HepG2 (cell line): ENCODE data around the gene GLB1L. TPM values are rescaled to one million over a fixed set of nuclear protein-coding genes. Genes with fewer than 3 reads are reported as not detected.

ENCODE experiments used
- CBX2 ChIP-seq, 2 experiments: fragments of 200-600 bp in 1 of 2; sonication (generic); formaldehyde crosslinking in 1 of 2; IDR thresholded peaks; 2 replicates each; pipeline versions ENCODE4 v1.7.0 to v1.8.1; 2018 to 2022; ENCODE audit warnings: low read depth in 2 of 2, low read length in 1 of 2, mild to moderate bottlenecking in 1 of 2, missing genetic modification reagents in 1 of 2
- CEBPB ChIP-seq: IDR thresholded peaks from 2 replicates; pipeline ENCODE4 v1.6.1; 2011; ENCODE audit warnings: low read depth, low read length, improper control_type of control experiment, borderline replicate concordance
- CSRNP1 ChIP-seq: sonication (generic); formaldehyde crosslinking; IDR thresholded peaks from 2 replicates; pipeline ENCODE4 v1.8.1; 2023; ENCODE audit warnings: mild to moderate bottlenecking, missing genetic modification reagents
- ELF3 ChIP-seq: IDR thresholded peaks from 2 replicates; pipeline ENCODE4 v1.6.1; 2016; ENCODE audit warnings: missing genetic modification reagents, missing compliant biosample characterization
- FOXP4 ChIP-seq: sonication (generic); formaldehyde crosslinking; IDR thresholded peaks from 2 replicates; pipeline ENCODE4 v1.4.0; 2020; ENCODE audit warnings: missing genetic modification reagents
- PCBP1 ChIP-seq: fragments of 200-400 bp; formaldehyde crosslinking; IDR thresholded peaks from 2 replicates; pipeline ENCODE4 v1.6.1; 2017; ENCODE audit warnings: mild to moderate bottlenecking, low read depth, low read length, borderline replicate concordance
- SAP130 ChIP-seq: IDR thresholded peaks from 2 replicates; pipeline ENCODE4 v1.6.1; 2016; ENCODE audit warnings: low read depth
- SRSF1 ChIP-seq: fragments of 200-400 bp; formaldehyde crosslinking; optimal IDR thresholded peaks from 2 replicates; pipeline ENCODE3; 2017; ENCODE audit warnings: mild to moderate bottlenecking, low read depth, low read length, moderate library complexity
- TARDBP ChIP-seq: sonication (generic); formaldehyde crosslinking; IDR thresholded peaks from 2 replicates; pipeline ENCODE4 v1.8.0; 2022; ENCODE audit warnings: mild to moderate bottlenecking, missing genetic modification reagents
- ZBTB2 ChIP-seq: sonication (generic); formaldehyde crosslinking; IDR thresholded peaks from 2 replicates; pipeline ENCODE4 v1.8.0; 2022; ENCODE audit warnings: low read depth, missing genetic modification reagents
- ZHX2 ChIP-seq, 2 experiments: sonication (generic) in 1 of 2; formaldehyde crosslinking in 1 of 2; IDR thresholded peaks; 2 replicates each; pipeline versions ENCODE4 v1.6.1 to v1.9.0; 2014 to 2022; ENCODE audit warnings: antibody characterized with exemption in 1 of 2, borderline replicate concordance in 1 of 2, inconsistent platforms in 1 of 2, low read depth in 1 of 2, missing genetic modification reagents in 1 of 2
- ZNF317 ChIP-seq: sonication (generic); formaldehyde crosslinking; IDR thresholded peaks from 2 replicates; pipeline ENCODE4 v1.5.0; 2020; ENCODE audit warnings: mild to moderate bottlenecking, missing genetic modification reagents
- ZNF331 ChIP-seq: sonication (generic); formaldehyde crosslinking; IDR thresholded peaks from 2 replicates; pipeline ENCODE4 v1.4.0; 2020; ENCODE audit warnings: missing genetic modification reagents
- ZNF883 ChIP-seq: sonication (generic); formaldehyde crosslinking; IDR thresholded peaks from 2 replicates; pipeline ENCODE4 v1.5.1; 2020; ENCODE audit warnings: mild to moderate bottlenecking, missing genetic modification reagents; ENCODE audit errors: not compliant biosample characterization
- polyA plus RNA-seq, 8 experiments: library from polyadenylated mRNA; depleted of rRNA in 3 of 8; stranded (reverse) in 7 of 8; unstranded in 1 of 8; fragments of >200 nt; fragmentation: Illumina TruSeq in 4 of 8; extraction: Trizol in 4 of 8; gene quantifications; 2 replicates each; pipeline versions ENCODE4 v1.2.1 to v1.2.3, GENCODE V29; 2011 to 2016; ENCODE audit warnings: low read depth in 4 of 8, missing spikeins in 1 of 8, mixed read lengths in 1 of 8; ENCODE audit not compliant: insufficient read depth in 1 of 8
- total RNA-seq, 5 experiments: library from RNA; depleted of rRNA; stranded (reverse); fragments of >200 nt; fragmentation: Illumina TruSeq; extraction: Trizol; gene quantifications; 2 replicates each; pipeline ENCODE4 v1.2.3, GENCODE V29; 2016; ENCODE audit warnings: low read depth in 1 of 5
- TF ChIP-seq, protein P1 (sequence below): IDR thresholded peaks from 2 replicates; pipeline ENCODE4 v1.6.1; 2012; ENCODE audit warnings: inconsistent platforms

The GLB1L gene
- total and polyA plus RNA-seq, 2 of the 13 experiments (the other 11 are each of a cell fraction or from before 2014, with no cell fraction given): 6.8 to 7.3 TPM

DNA sequence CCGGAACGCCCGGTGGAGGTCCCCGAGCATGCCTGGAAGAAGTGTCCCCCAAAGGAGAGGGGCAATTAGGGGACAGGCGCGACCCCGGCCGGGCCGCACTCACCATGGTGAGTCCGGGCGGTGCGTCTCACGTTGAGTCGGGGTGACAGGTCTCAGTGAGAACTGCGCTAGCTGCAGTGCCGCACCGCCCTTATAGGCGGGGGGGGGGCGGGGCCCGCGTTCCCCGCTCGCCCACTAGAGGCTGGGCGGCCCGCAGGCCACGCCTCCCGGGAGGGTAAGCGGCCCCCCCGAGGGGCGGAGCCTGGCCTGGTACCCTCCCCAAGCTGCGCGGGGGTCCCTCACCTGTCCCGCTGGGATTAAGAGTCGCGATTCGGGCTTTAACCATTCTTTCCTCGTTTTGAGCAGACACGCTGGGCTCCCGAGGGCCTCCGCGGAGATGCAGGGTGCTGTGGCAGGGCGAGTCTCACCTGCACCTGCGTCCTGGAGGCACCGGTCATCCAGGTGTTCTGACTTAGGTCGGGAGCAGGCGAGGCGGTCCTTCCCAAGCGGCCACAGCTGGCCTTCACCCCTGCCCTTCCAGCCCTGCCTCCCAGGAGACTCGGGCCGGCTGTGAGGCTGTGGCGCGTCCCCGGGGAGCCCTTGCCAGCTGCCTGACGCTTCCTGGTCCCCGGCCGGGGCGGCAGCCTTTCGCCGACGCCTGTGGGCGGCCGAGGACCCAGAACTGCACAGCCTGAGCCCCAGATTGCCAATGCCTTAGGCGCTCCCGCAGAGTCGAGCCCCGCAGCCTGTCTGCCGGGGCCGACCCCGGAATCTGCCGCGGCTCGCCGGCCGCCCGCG, 8.7 kb upstream of the GLB1L start, which contains the start of gene TUBA4A (continued):
- 0 out of 2 replicates have a peak, but pooled peaks have one; percentile 43 for TF ChIP-seq TARDBP (CRISPR knock-in tag)
- 0 out of 2 replicates have a peak, but pooled peaks have one; percentile 3 for TF ChIP-seq ZHX2 (IDR thresholded peaks at IDR 0.05; ENCODE audit: low read depth)
- no peak for TF ChIP-seq ZHX2 (CRISPR knock-in tag; IDR thresholded peaks at IDR 0.05; ENCODE audit: borderline replicate concordance)
- peak; percentile 78 for TF ChIP-seq SRSF1
- peak; percentile 61 for TF ChIP-seq SAP130 (CRISPR knock-in tag)
- no peak for TF ChIP-seq CBX2 (IDR thresholded peaks at IDR 0.05; ENCODE audit: low read depth, low read length)
- no peak for TF ChIP-seq CBX2 (CRISPR knock-in tag; IDR thresholded peaks at IDR 0.05; ENCODE audit: low read depth)
- no peak for TF ChIP-seq CEBPB
- peak; percentile 66; the same call in 1 of the 2 replicates for TF ChIP-seq CSRNP1 (CRISPR knock-in tag)
- 0 out of 2 replicates have a peak, but pooled peaks have one; percentile 29 for TF ChIP-seq PCBP1
- peak; percentile 97 for TF ChIP-seq ZNF883 (CRISPR knock-in tag)
- TF ChIP-seq, protein P1, sequence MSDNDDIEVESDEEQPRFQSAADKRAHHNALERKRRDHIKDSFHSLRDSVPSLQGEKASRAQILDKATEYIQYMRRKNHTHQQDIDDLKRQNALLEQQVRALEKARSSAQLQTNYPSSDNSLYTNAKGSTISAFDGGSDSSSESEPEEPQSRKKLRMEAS: peak; percentile 60
- no peak for TF ChIP-seq ZBTB2 (CRISPR knock-in tag)
- TF ChIP-seq ZNF317 (CRISPR knock-in tag): peak; percentile 57; the same call in 1 of the 2 replicates
- TF ChIP-seq FOXP4 (CRISPR knock-in tag): peak; percentile 45
- TF ChIP-seq ZNF331: peak; percentile 51; the same call in 1 of the 2 replicates
- no peak; the same call in 1 of the 2 replicates for TF ChIP-seq ELF3 (CRISPR knock-in tag)
